Thoracic aorta (tissue), 2 donors: Measurements from ENCODE around the gene POU3F2. TPM values are rescaled to one million over a fixed set of nuclear protein-coding genes. Genes with fewer than 3 reads are reported as not detected.
A peak's percentile ranks its signal among the peaks of the same experiment; 100 is the strongest.

Experiments
- ATAC-seq: fragments of 150-250 bp; one replicate; pipeline ENCODE4 v1.8.0; 2017; ENCODE audit warnings: low read depth; ENCODE audit not compliant: insufficient number of reproducible peaks, low FRiP score
- DNase-seq: peaks from one replicate; pipeline ENCODE4 v3.0.0-alpha.2; 2020; ENCODE audit warnings: low spot score
- H3K27ac ChIP-seq, 2 donors: fragments of 200-600 bp; sonication (generic); 1 replicate in 1 of 2; 2 replicates in 1 of 2; pipeline ENCODE4 v1.5.1; 2016; ENCODE audit warnings: mild to moderate bottlenecking in 2 of 2, moderate library complexity in 2 of 2
- H3K27me3 ChIP-seq: fragments of 200-600 bp; sonication (generic); replicated peaks from 2 replicates; pipeline ENCODE4 v1.6.0; 2016; ENCODE audit warnings: mild to moderate bottlenecking; ENCODE audit not compliant: insufficient read depth
- H3K36me3 ChIP-seq: fragments of 200-600 bp; sonication (generic); one replicate; pipeline ENCODE4 v1.5.1; 2016
- H3K4me1 ChIP-seq, 2 donors: fragments of 200-600 bp; sonication (generic); 1 replicate in 1 of 2; 2 replicates in 1 of 2; pipeline versions ENCODE4 v1.5.1 to v1.6.0; 2016; ENCODE audit warnings: low read depth in 2 of 2, mild to moderate bottlenecking in 1 of 2; ENCODE audit not compliant: control insufficient read depth in 1 of 2
- H3K4me3 ChIP-seq: fragments of 200-600 bp; sonication (generic); 2 replicates; pipeline ENCODE4 v1.5.1; 2016; ENCODE audit warnings: mild to moderate bottlenecking
- H3K9me3 ChIP-seq: fragments of 200-600 bp; sonication (generic); 2 replicates; pipeline ENCODE4 v1.5.1; 2016
- total RNA-seq, 2 donors: library from RNA; depleted of rRNA; stranded (reverse); fragments of >200 nt; gene quantifications; one replicate each; pipeline versions ENCODE4 v1.1.0 to v1.2.3, GENCODE V29; 2016
- TF ChIP-seq, protein P1 (sequence below): fragments of 200-600 bp; sonication (generic); IDR thresholded peaks from one replicate; pipeline ENCODE4 v1.5.1; 2019; ENCODE audit warnings: antibody characterized with exemption

The POU3F2 gene
- total RNA-seq, 2 donors from 2014 or later, result not detected

DNA sequence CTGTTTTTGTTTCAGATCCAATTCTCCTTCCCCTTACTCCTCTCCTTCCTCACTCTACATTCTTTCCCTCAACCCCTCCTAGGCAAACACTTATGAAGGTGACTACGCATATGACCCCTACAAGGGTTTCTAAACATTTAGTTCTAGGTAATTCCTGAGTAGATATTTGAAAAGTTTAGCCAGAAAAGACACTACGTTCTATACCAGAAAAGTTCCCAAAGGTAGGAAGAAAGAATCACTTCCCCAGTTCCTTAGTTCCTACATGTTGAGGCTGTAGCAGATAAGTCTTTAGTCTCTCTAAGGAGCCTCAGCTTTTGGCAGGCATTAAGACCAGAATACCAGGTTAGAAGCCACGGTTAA is 11.6 kb downstream of the POU3F2 start:
- DNase-seq (no peak), ATAC-seq (no peak)
- Histone ChIP-seq H3K36me3 (no peaks in the 10 kb centered on the region), H3K9me3 (no peaks in the 10 kb centered on the region), H3K4me1 (peaks cover 12 to 33% of the 10 kb centered on the region in 2 donors), H3K4me3 (no peak overlapping the region), H3K27ac (no peak overlapping the region), H3K27me3 (peaks cover 33% of the 10 kb centered on the region)
- TF ChIP-seq, protein P1, sequence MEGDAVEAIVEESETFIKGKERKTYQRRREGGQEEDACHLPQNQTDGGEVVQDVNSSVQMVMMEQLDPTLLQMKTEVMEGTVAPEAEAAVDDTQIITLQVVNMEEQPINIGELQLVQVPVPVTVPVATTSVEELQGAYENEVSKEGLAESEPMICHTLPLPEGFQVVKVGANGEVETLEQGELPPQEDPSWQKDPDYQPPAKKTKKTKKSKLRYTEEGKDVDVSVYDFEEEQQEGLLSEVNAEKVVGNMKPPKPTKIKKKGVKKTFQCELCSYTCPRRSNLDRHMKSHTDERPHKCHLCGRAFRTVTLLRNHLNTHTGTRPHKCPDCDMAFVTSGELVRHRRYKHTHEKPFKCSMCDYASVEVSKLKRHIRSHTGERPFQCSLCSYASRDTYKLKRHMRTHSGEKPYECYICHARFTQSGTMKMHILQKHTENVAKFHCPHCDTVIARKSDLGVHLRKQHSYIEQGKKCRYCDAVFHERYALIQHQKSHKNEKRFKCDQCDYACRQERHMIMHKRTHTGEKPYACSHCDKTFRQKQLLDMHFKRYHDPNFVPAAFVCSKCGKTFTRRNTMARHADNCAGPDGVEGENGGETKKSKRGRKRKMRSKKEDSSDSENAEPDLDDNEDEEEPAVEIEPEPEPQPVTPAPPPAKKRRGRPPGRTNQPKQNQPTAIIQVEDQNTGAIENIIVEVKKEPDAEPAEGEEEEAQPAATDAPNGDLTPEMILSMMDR, result no peak

DNA sequence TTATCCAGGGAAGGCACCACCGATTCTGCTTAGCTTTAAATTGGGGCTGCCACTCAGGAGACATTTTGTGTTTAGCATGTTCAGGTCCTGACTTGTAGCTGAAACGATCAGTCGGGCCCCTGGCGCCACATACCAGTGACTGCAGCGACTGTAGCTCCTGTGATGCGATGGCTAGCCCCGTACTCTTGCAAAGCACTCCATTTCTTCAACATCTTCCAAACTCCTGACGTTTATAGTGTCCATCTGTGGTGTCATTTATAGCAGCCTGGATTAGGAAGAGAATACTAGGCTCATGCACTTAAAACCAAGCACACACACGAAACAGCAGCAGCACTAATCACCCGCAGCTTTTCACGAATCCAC is 13.0 kb downstream of the POU3F2 start:
- DNase-seq, result no peak
- no peaks in the 10 kb centered on the region for H3K36me3 ChIP-seq
- no peak overlapping the region for H3K27ac ChIP-seq
- H3K4me1 ChIP-seq, result peaks cover 12 to 33% of the 10 kb centered on the region in 2 donors
- H3K4me3 ChIP-seq, result peak overlapping the region; percentile 55
- H3K27me3 ChIP-seq, result peaks cover 28% of the 10 kb centered on the region
- no peak for ATAC-seq
- H3K9me3 ChIP-seq, result no peaks in the 10 kb centered on the region
- TF ChIP-seq, protein P1, result no peak

DNA sequence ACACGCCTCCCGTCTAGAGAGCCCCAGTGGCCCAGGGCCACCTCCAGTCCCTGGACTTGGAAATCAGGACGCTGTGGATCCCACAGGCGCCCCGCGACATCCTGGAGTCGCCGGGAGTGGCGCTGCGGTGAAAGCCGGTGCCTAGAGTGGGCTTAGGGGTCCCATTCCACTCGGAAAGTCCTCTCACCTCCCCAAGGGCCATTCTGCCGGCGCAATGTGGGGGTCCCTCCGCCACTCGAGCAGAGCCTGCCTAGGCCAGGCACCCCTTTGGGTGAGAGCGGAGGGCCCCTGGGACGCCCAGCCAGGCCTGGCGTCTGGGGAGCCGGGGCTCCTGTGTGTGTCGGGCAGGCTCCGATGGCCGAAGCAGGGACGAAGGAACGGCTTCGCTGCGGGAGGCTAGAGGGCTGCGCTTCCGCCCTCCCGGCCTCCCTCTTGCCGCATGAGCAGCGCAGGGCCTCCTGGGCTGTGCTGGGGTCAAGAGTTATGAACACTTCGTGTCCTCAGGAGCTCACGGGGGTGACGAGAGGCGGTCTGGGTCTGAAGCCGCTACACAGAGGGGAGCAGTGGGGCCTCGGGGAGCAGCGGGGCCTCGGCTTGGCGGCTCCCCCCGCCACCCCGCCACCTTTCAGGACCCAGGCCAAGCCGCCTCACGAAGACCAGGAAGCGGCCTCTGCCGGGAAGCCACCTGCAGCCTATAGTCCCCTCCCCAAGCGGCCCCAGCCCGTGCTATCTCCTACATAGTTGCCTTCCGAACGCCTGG is 13.6 kb downstream of the POU3F2 start:
- no peaks in the 10 kb centered on the region for H3K36me3 ChIP-seq
- DNase-seq (no peak), ATAC-seq (no peak)
- H3K4me1 ChIP-seq, result peaks cover 12 to 33% of the 10 kb centered on the region in 2 donors
- TF ChIP-seq, protein P1, result peak; percentile 5
- peak overlapping the region; percentile 55 for H3K4me3 ChIP-seq
- H3K27ac ChIP-seq, result no peak overlapping the region
- peaks cover 28% of the 10 kb centered on the region for H3K27me3 ChIP-seq
- H3K9me3 ChIP-seq, result no peaks in the 10 kb centered on the region

DNA sequence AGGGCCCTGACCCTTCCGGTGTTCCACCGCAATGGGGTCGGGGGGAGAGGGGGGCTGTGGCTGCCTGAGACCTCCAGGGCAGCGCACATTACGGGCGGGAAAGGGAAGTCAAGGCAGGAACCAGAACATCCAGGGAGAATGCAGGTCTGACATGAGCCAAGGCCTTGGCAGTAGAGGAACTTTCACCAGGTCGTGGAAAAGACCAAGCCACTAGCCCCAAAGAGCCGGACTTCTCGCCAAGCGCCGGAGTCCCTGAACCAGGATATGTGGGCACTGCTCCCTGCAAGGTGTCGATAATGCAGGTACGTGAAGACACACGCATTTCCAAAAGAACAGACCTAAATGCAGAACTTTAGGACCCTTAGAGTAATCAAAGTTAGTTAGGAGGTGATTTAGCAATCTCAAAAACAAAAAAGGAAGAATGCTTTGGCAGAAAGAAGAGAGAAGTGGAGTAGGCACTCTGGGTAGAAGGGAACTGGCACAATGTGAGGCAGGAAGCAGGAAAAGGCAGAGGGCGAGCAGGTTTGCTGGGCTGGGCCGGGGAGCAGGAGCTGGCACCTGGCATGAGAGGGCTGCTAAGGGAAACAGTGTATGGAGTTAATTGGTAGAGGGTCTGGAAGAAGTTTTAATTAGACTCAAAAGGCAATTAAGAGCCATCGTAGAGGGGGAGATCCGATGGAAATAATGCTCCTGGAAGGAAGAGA is 14.3 kb downstream of the POU3F2 start:
- no peak for DNase-seq
- no peak for ATAC-seq
- H3K27ac ChIP-seq, result no peak overlapping the region
- peaks cover 12 to 33% of the 10 kb centered on the region in 2 donors for H3K4me1 ChIP-seq
- peaks cover 20% of the 10 kb centered on the region for H3K27me3 ChIP-seq
- TF ChIP-seq, protein P1, result no peak
- no peaks in the 10 kb centered on the region for H3K36me3 ChIP-seq
- H3K4me3 ChIP-seq, result peak overlapping the region; percentile 55
- H3K9me3 ChIP-seq, result no peaks in the 10 kb centered on the region

DNA sequence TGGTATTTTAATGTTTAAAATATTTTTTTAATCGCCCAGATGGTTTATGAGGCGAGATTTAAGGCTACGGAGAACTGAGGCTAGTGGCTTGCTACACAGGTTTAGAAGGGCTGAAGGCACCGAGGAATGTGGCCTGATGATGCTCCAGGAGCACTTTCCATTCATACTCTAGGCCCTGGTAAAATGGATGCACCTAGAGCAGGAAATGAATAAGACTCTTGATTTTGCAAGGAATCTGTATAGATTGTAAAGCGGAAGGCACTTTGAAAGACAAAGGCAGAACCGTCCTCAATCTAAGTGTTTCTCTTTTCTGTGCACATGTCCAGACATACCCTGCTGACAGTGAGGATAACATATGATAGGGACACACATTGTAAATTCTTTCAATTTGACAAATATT is 30.1 kb downstream of the POU3F2 start:
- H3K4me1 ChIP-seq, result no peaks in the 10 kb centered on the region
- no peaks in the 10 kb centered on the region for H3K27me3 ChIP-seq
- ATAC-seq, result no peak
- no peak overlapping the region for H3K27ac ChIP-seq
- TF ChIP-seq, protein P1, result no peak
- no peaks in the 10 kb centered on the region for H3K36me3 ChIP-seq
- H3K9me3 ChIP-seq, result no peaks in the 10 kb centered on the region
- no peak for DNase-seq
- H3K4me3 ChIP-seq, result no peak overlapping the region
